HG02763 (cell line): ENCODE data around the gene SLCO4C1.
"Not testable (repeated sequence)": the region's sequence is repeated elsewhere in the genome, so short reads cannot be mapped to it uniquely, and the experiment has no call there.

Source experiments
- ATAC-seq: cut with Tn5 transposase; IDR thresholded peaks from one replicate; pipeline ENCODE4 v1.9.1; 2021; ENCODE audit warnings: mild to moderate bottlenecking, moderate library complexity; ENCODE audit not compliant: unreplicated experiment

SLCO4C1 gene

GRCh38 chr5:102296178-102296817 is at the start of gene SLCO4C1:
Gene SLCO4C1 (minus strand): TSS chr5:102296284. CDS start chr5:102296262, 22 bp downstream.
- peak; percentile 99 for ATAC-seq

- ATAC-seq, result no peak
Measured at GRCh38 chr5:102341681-102342288, 45.7 kb upstream of the SLCO4C1 start.

- ATAC-seq, result no peak
Measured at GRCh38 chr5:102324714-102325113, 28.6 kb upstream of the SLCO4C1 start.

GRCh38 chr5:102318801-102319200 is 22.7 kb upstream of the SLCO4C1 start:
- ATAC-seq, result not testable (repeated sequence)

- ATAC-seq, result no peak
Measured at GRCh38 chr5:102314328-102314727, 18.2 kb upstream of the SLCO4C1 start.

GRCh38 chr5:102313912-102314311 is 17.8 kb upstream of the SLCO4C1 start:
- ATAC-seq, result no peak

GRCh38 chr5:102312586-102313370 is 16.7 kb upstream of the SLCO4C1 start:
- ATAC-seq, result no peak

GRCh38 chr5:102309586-102309985 is 13.5 kb upstream of the SLCO4C1 start:
- no peak for ATAC-seq

- ATAC-seq, result no peak
Measured at GRCh38 chr5:102307232-102307631, 11.1 kb upstream of the SLCO4C1 start.

- no peak for ATAC-seq
Measured at GRCh38 chr5:102306121-102306520, 10.0 kb upstream of the SLCO4C1 start.

GRCh38 chr5:102295534-102296177 is 428 bp downstream of the SLCO4C1 start:
- ATAC-seq, result no peak

GRCh38 chr5:102294886-102295395 is 1.1 kb downstream of the SLCO4C1 start:
- ATAC-seq, result no peak

- no peak for ATAC-seq
Measured at GRCh38 chr5:102290004-102290403, 6.1 kb downstream of the SLCO4C1 start.

GRCh38 chr5:102289251-102289899 is 6.7 kb downstream of the SLCO4C1 start:
- ATAC-seq, result no peak

- ATAC-seq, result no peak
Measured at GRCh38 chr5:102288630-102289029, 7.5 kb downstream of the SLCO4C1 start.

GRCh38 chr5:102286476-102286875 is 9.6 kb downstream of the SLCO4C1 start:
- no peak for ATAC-seq

GRCh38 chr5:102283102-102283797 is 12.8 kb downstream of the SLCO4C1 start:
- peak; percentile 49 for ATAC-seq

GRCh38 chr5:102279711-102280110 is 16.4 kb downstream of the SLCO4C1 start:
- no peak for ATAC-seq

- no peak for ATAC-seq
Measured at GRCh38 chr5:102278231-102278630, 17.9 kb downstream of the SLCO4C1 start.

- no peak for ATAC-seq
Measured at GRCh38 chr5:102277144-102277543, 18.9 kb downstream of the SLCO4C1 start.
